D721Med (cell line): ENCODE results near the gene DIP2C.
"Not testable (repeated sequence)": the region's sequence is repeated elsewhere in the genome, so short reads cannot be mapped to it uniquely, and the experiment has no call there.

ENCODE experiments used
- DNase-seq: peaks from one replicate; pipeline ENCODE4 v3.0.0; 2011; ENCODE audit warnings: low spot score; ENCODE audit not compliant: insufficient read length
- FAIRE-seq: peaks from 2 replicates; lab custom pipeline; 2011; peaks lifted over from hg19 to GRCh38; lab: Jason Lieb, UNC
- TF ChIP-seq, protein P1 (sequence below): IDR thresholded peaks from 2 replicates; pipeline ENCODE4 v1.5.1; 2012; ENCODE audit warnings: mild to moderate bottlenecking, control low read depth; ENCODE audit not compliant: insufficient read depth; ENCODE audit errors: missing control alignments

DIP2C gene

GRCh38 chr10:373015-373414 is 316.5 kb downstream of the DIP2C start:
- DNase-seq (no peak), FAIRE-seq (no peak)
- TF ChIP-seq, protein P1, sequence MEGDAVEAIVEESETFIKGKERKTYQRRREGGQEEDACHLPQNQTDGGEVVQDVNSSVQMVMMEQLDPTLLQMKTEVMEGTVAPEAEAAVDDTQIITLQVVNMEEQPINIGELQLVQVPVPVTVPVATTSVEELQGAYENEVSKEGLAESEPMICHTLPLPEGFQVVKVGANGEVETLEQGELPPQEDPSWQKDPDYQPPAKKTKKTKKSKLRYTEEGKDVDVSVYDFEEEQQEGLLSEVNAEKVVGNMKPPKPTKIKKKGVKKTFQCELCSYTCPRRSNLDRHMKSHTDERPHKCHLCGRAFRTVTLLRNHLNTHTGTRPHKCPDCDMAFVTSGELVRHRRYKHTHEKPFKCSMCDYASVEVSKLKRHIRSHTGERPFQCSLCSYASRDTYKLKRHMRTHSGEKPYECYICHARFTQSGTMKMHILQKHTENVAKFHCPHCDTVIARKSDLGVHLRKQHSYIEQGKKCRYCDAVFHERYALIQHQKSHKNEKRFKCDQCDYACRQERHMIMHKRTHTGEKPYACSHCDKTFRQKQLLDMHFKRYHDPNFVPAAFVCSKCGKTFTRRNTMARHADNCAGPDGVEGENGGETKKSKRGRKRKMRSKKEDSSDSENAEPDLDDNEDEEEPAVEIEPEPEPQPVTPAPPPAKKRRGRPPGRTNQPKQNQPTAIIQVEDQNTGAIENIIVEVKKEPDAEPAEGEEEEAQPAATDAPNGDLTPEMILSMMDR = no peak

DNA sequence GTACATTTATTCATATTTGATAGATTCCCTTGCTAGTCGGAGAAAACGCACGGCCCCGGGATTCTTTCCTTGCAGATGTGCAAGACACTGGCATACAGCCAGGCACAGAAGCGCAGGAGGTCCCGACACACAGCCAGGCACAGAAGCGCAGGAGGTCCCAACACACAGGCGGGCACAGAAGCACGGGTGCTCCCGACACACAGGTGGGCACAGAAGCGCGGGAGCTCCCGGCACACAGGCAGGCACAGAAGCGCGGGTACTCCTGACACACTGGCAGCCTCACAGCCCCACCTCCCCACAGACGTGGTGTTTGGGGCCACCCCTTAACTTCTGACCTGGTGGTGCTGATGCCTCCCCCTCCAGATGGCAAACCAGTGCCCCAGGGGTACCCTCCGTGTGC is 316.9 kb downstream of the DIP2C start:
- FAIRE-seq = no peak
- DNase-seq = no peak
- TF ChIP-seq, protein P1 = no peak

GRCh38 chr10:371515-371914 is 318.0 kb downstream of the DIP2C start:
- TF ChIP-seq, protein P1 = no peak
- no peak for DNase-seq
- FAIRE-seq = no peak

DNA sequence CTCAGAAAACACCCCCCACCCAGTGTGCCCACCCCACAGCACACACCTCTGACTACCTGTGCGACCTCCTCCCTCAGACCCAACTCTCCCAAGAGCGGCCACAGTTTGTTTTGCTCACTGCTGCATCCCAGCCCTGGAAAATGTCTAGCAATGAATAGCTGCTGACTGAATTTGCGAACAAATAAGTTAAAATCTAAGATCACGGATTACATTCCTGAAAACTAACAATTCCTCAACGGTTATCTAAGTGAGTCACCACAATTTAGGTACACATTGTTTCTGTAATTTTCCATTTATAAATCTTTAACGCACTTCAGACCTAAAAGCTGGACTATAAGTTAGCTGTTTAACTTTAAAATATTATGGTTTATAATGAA is 319.0 kb downstream of the DIP2C start:
- TF ChIP-seq, protein P1 = no peak
- FAIRE-seq (no peak), DNase-seq (no peak)

DNA sequence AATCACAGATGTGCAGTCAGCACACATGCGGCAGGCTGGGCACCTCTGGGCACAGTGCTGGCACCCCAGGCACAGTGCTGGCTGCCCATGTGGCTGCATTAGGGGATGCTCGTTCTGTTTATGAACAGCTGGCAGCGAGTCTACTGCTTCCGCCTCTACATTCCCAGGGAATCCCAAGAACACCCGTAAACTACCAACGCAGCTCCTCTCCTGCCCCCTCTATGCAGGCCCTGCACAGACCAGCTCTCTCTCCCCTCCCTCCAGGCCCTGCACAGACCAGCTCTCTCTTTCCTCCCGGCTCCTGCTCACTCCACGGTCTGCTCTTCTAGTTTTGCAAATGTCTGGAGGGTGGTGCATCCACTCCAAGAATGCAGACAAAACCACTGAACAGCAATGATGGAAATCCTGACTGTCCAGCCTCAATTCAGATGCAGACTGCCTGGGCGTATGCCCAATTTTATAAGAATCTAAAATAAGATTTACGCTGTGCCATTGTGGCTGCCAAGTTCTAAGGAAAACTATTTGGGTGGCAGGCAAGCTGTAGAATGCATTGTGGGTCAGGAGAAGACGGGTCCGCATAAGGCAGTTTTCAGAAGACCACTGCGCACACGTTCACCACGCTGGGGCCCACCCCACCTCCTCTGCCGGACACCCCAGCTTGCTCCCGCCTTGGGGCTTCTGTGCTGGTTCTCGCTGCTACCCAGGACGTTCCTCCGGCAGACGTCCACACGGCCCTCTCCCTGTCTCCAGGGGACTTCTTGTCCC is 319.6 kb downstream of the DIP2C start:
- DNase-seq (no peak), FAIRE-seq (no peak)
- TF ChIP-seq, protein P1 = no peak

- TF ChIP-seq, protein P1 = no peak
- FAIRE-seq (no peak), DNase-seq (no peak)
These were observed 320.2 kb downstream of the DIP2C start for GRCh38 chr10:369221-369683.

DNA sequence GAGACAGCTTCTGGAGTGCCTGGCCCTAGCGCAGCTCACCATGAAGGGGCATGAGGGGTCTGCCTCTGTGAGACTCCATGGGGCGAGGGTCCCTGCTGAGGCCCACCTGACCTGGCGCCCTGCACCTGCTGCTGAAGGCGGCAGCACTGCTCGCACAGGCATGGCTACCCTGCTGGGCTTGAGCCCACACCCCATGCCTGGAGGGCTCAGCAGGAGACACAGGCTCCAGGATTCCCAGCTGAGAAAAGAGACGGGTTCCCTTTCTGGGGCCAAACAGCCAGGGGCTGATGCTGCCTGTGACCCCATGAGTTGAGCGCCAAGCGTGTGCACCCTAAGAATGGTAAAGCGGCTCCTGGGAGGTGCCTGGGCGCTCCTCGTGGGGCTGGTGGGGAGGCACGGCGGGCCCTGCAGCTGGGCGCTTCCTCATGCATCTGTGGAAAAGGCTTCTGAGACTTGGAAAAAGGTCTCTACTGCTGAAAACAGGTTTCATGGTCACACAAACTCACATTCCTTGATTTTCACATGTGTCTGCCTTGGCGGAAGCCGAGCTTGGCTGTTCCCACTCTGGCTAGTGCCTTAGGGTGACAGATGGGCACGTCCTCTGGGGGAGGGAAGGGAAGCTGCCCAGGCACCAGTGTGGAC is 320.8 kb downstream of the DIP2C start:
- FAIRE-seq (no peak), DNase-seq (no peak)
- TF ChIP-seq, protein P1 = no peak

- not testable (repeated sequence) for DNase-seq, FAIRE-seq
These were observed 321.4 kb downstream of the DIP2C start for GRCh38 chr10:368107-368506.
